ENCODE results near the gene ADAP1.
"Not testable (repeated sequence)": the region's sequence is repeated elsewhere in the genome, so short reads cannot be mapped to it uniquely, and the experiment has no call there.

ADAP1 gene

DNA sequence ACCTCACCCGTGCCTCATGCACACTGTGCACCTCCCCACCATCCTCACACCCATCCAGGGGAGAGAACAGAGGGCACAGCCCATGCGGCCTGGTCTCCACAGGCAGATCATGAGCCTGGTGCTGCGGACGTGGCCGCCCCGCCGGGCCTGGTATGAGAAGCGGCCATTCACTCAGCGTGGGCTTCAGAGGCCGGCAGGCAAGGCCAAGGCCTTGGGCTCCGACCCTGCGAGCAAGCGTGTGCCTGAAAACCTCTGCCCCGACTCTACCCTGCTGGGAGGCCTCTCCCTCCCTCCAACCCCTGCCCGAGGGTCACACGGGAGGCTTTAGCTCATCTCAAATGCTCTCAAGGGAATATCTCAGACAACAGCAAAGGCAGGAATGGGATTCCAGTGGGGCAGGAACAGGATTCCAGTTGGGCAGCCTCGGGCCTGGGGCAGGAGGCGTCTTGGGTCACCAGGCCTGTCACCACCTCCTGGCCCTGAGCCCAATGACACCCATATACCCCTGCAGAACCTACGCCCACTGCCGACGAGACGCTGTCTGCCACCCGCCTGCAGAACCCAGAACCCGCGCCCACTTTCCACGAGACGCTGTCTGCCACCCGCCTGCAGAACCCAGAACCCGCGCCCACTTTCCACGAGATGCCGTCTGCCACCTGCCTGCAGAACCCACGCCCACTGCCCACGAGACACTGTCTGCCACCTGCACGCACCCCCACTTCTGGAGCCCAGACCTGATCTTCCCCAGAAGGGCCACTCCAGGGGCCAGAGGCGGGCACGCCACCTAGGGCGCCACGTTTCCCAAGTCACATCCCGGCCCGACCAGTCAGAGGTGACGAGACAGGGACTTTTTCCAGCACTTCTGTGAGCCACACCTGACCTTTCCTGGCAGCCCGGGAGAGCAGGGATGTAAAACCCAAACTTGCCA, 38.9 kb downstream of the ADAP1 start:
- H3K36me3 ChIP-seq (ENCODE audit: control insufficient read depth in 5 of 5, insufficient read depth in 5 of 5, low read length in 5 of 5) = no peaks in the 10 kb centered on the region
- peaks cover 2 to 13% (median 4%) of the 10 kb centered on the region in 5 donors for H3K27me3 ChIP-seq (ENCODE audit: control insufficient read depth in 5 of 5, insufficient read depth in 4 of 5, low read length in 5 of 5)
- no peak overlapping the region for H3K4me3 ChIP-seq (ENCODE audit: low read depth in 1 of 5, low read length in 5 of 5)
- H3K4me1 ChIP-seq (ENCODE audit: control insufficient read depth in 5 of 5, insufficient read depth in 5 of 5, low read length in 5 of 5) = peaks cover 0 to 6% (median 0%) of the 10 kb centered on the region in 5 donors
- H3K9ac ChIP-seq (ENCODE audit: low read length in 5 of 5) = no peak overlapping the region
- H3K27ac ChIP-seq (ENCODE audit: low read depth, low read length) = no peak overlapping the region
- H3K9me3 ChIP-seq (ENCODE audit: control insufficient read depth in 5 of 5, low read length in 5 of 5) = no peaks in the 10 kb centered on the region

DNA sequence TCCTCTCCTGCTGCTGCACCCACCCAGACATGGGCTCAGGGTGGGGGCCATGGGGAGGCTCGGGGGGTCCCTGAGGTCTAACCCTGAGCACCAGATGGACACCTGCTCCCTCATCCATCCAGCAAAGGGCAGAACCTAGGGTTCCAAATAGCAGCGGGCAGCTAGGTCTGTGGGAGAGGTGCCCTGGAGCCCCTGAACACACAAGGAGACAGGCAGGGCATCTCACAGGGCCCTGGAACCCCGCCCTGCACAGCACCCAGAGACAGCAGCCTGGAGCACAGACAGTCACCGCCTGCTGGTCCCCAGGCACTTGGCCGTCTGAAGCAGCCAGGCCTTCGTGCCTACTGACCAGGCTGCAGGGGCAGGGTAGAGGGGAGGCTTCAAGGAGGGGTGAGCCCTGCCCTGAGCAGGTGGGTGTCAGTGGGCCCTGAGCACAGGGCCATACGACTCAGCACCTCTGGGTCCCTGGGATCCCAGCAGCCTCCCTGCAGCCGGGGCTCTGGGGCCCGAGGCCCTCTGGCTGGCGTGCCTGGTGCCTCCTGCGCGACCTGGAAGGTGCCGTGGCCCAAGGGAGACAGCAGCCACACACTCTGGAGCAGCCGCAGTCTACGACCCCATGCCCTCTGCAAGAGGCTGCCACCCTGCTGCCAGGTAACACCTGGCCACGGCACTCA, 39.8 kb downstream of the ADAP1 start:
- no peaks in the 10 kb centered on the region for H3K36me3 ChIP-seq (ENCODE audit: control insufficient read depth in 5 of 5, insufficient read depth in 5 of 5, low read length in 5 of 5)
- no peaks in the 10 kb centered on the region for H3K9me3 ChIP-seq (ENCODE audit: control insufficient read depth in 5 of 5, low read length in 5 of 5)
- H3K4me3 ChIP-seq (ENCODE audit: low read depth in 1 of 5, low read length in 5 of 5) = no peak overlapping the region
- H3K9ac ChIP-seq (ENCODE audit: low read length in 5 of 5) = no peak overlapping the region
- peaks cover 2 to 13% (median 9%) of the 10 kb centered on the region in 5 donors for H3K27me3 ChIP-seq (ENCODE audit: control insufficient read depth in 5 of 5, insufficient read depth in 4 of 5, low read length in 5 of 5)
- H3K27ac ChIP-seq (ENCODE audit: low read depth, low read length) = no peak overlapping the region
- peaks cover 0 to 13% (median 5%) of the 10 kb centered on the region in 5 donors for H3K4me1 ChIP-seq (ENCODE audit: control insufficient read depth in 5 of 5, insufficient read depth in 5 of 5, low read length in 5 of 5)

DNA sequence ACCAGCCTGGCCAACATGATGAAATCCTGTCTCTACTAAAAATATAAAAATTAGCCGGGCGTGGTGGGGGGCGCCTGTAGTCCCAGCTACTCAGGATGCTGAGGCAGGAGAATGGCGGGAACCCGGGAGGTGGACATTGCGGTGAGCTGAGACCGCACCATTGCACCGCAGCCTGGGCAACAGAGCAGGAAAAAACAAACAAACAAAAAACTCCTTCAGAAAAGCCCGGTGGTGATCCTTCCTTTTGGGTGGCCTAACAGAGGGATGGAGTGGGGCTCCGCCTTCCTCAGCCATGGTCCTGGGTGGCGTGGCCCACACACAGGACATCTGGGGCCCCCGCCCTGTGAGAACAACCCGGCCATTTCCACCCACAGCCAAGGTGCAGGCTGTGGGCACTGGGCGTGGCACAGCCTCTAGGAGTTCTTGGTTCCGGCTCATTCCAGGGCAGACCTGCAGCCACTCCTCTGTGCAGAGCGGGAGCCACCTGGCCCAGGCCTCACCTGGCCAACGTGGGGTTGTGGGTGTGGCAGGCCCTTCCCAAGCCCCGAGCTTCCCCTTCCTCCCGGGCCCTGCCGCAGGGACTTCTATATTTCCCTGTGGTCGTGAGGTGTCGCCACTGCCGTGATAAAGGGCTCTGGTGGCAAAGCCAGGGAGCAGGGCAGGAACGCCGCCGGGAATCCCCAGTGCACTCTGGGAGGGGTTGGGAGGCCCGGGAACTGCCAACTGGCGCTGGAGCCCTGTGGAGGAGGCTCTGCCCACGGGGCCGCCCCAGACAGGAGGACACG, 40.6 kb downstream of the ADAP1 start:
- no peak overlapping the region for H3K4me3 ChIP-seq (ENCODE audit: low read depth in 1 of 5, low read length in 5 of 5)
- no peak overlapping the region for H3K9ac ChIP-seq (ENCODE audit: low read length in 5 of 5)
- H3K36me3 ChIP-seq (ENCODE audit: control insufficient read depth in 5 of 5, insufficient read depth in 5 of 5, low read length in 5 of 5) = no peaks in the 10 kb centered on the region
- peaks cover 0 to 18% (median 8%) of the 10 kb centered on the region in 5 donors for H3K4me1 ChIP-seq (ENCODE audit: control insufficient read depth in 5 of 5, insufficient read depth in 5 of 5, low read length in 5 of 5)
- peaks cover 2 to 16% (median 9%) of the 10 kb centered on the region in 5 donors for H3K27me3 ChIP-seq (ENCODE audit: control insufficient read depth in 5 of 5, insufficient read depth in 4 of 5, low read length in 5 of 5)
- H3K27ac ChIP-seq (ENCODE audit: low read depth, low read length) = no peak overlapping the region
- no peaks in the 10 kb centered on the region for H3K9me3 ChIP-seq (ENCODE audit: control insufficient read depth in 5 of 5, low read length in 5 of 5)

DNA sequence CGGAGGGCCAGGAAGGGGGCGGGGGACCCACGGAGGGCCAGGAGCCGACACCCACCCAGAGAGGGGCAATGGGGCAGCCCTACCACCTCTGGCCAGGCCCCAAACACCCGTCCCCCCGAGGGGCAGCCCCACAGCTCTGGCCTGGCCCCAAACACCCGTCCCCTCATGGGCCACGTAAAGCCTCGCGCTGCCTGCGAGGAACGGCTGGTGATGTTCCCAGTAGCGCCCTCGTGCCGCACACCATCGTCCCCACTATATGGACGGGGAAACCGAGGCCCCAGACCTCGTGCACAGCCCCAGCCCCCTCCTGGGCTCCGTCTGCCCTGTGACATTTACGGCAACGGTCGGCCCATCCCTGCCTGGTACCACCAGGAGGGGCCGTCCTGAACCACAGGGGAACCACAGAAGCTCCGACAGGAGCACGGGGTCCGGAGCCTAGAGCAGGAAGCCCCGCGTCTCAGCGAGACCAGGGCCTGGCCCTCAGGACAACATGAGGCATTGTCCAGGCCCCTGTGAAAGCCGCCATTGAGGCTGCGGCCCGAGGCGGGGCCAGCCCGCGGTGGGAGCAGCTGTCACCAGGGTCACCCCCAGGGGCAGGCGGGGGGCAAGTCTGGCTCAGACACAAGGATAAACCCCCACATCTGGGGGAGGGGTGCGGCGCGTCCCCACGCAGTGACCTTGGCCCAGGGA, 42.5 kb downstream of the ADAP1 start:
- Histone ChIP-seq H3K36me3 (ENCODE audit: control insufficient read depth in 5 of 5, insufficient read depth in 5 of 5, low read length in 5 of 5) (no peaks in the 10 kb centered on the region), H3K27ac (ENCODE audit: low read depth, low read length) (no peak overlapping the region), H3K9ac (ENCODE audit: low read length in 5 of 5) (no peak overlapping the region), H3K27me3 (ENCODE audit: control insufficient read depth in 5 of 5, insufficient read depth in 4 of 5, low read length in 5 of 5) (peaks cover 4 to 23% (median 13%) of the 10 kb centered on the region in 5 donors), H3K4me1 (ENCODE audit: control insufficient read depth in 5 of 5, insufficient read depth in 5 of 5, low read length in 5 of 5) (peaks cover 0 to 34% (median 17%) of the 10 kb centered on the region in 5 donors), H3K9me3 (ENCODE audit: control insufficient read depth in 5 of 5, low read length in 5 of 5) (no peaks in the 10 kb centered on the region), H3K4me3 (ENCODE audit: low read depth in 1 of 5, low read length in 5 of 5) (no peak overlapping the region)

DNA sequence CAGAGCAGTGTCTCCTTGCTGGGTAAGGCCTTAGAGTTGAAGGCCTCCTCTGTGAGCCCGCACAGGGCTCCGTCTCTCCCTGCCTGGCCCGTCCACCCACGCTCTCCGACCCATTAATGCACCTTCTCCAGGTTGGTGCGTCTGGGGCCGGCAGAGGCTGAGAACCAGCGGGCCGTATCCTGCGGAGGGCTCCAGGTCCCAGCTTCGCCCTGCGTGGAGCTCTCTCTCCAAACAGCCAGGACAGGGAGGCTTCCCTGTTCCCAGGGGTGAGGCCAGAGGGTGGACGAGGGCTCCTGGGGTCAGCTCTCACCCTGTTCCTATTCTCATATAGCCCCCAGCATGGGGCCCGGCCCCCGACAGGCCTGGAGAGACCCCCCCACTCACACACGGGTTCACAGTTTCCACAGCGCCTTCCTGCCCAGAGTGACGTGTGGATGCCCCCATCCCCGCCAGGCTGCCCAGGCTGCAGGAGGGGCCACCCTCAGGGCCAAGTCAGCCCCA, 43.5 kb downstream of the ADAP1 start:
- Histone ChIP-seq H3K4me3 (ENCODE audit: low read depth in 1 of 5, low read length in 5 of 5) (no peak overlapping the region), H3K4me1 (ENCODE audit: control insufficient read depth in 5 of 5, insufficient read depth in 5 of 5, low read length in 5 of 5) (peaks cover 0 to 34% (median 18%) of the 10 kb centered on the region in 5 donors), H3K9ac (ENCODE audit: low read length in 5 of 5) (no peak overlapping the region), H3K27me3 (ENCODE audit: control insufficient read depth in 5 of 5, insufficient read depth in 4 of 5, low read length in 5 of 5) (peaks cover 4 to 24% (median 11%) of the 10 kb centered on the region in 5 donors), H3K36me3 (ENCODE audit: control insufficient read depth in 5 of 5, insufficient read depth in 5 of 5, low read length in 5 of 5) (no peaks in the 10 kb centered on the region), H3K27ac (ENCODE audit: low read depth, low read length) (no peak overlapping the region), H3K9me3 (ENCODE audit: control insufficient read depth in 5 of 5, low read length in 5 of 5) (no peaks in the 10 kb centered on the region)

DNA sequence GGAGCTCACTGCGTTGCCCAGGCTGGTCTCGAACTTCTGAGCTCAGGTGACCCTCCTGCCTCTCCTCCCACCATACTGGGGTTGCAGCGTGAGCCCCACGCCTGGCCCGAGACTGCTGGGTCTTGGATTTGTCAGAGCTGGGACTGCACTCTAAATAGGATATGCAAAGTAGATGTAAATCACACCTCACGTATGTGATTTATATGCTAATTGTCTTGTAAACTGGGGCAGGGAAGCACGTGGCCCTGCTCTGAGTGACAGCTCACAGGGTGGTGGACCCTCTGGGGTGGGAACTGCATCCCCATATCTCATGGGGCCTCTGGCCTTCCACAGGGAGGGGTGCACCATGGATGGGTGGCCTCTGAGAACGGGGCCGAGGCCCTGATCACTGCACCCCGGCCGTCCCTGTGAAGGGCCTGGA, 44.0 kb downstream of the ADAP1 start:
- Histone ChIP-seq H3K36me3 (ENCODE audit: control insufficient read depth in 5 of 5, insufficient read depth in 5 of 5, low read length in 5 of 5) (no peaks in the 10 kb centered on the region), H3K27ac (ENCODE audit: low read depth, low read length) (no peak overlapping the region), H3K9me3 (ENCODE audit: control insufficient read depth in 5 of 5, low read length in 5 of 5) (no peaks in the 10 kb centered on the region), H3K9ac (ENCODE audit: low read length in 5 of 5) (no peak overlapping the region), H3K4me1 (ENCODE audit: control insufficient read depth in 5 of 5, insufficient read depth in 5 of 5, low read length in 5 of 5) (peaks cover 0 to 34% (median 18%) of the 10 kb centered on the region in 5 donors), H3K4me3 (ENCODE audit: low read depth in 1 of 5, low read length in 5 of 5) (no peak overlapping the region), H3K27me3 (ENCODE audit: control insufficient read depth in 5 of 5, insufficient read depth in 4 of 5, low read length in 5 of 5) (peaks cover 4 to 24% (median 9%) of the 10 kb centered on the region in 5 donors)

DNA sequence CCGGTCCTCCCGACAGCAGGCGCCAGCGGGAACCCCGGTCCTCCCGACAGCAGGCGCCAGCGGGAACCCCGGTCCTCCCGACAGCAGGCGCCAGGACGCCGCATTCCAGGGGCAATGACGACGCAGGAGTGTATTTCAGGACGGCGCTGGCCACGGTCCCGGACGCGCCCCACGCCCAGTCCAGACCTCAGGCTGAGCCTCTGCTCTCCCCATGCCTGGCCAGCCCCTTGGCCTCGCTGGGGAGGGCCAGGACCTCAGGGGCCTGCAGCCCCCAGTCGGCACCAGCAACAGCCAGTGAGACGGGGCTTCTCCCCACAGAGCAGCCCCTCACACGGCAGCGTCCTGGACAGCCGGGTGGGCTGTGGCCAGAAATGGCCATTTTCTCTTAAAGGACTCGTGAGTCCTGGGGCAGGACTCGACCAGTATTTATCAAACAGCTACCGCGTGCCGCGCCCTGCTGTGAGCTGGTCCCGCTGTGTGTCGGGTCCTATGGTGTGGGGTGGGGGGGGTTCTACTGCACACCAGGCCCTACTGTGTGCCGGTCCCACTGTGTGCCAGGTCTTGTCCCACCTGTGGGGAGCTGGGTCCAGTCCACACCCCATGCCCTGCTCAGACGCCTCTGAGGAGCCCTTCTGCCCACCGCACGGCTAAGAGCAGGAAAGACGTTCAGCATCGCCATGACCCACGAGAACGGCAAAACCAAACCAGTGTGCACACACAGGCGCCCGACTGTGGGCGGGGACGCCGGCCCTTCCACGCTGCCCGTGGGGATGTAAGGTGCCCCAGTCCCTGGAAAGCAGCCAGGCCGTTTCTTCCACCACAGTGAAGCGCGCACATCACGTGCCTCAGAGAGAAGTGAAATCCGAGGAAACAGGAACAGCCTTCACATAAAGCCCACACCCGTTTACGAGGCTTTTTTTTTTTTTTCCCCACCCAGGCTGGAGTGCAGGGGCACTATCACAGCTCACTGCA, 44.8 kb downstream of the ADAP1 start:
- Histone ChIP-seq H3K27ac (ENCODE audit: low read depth, low read length) (no peak overlapping the region), H3K36me3 (ENCODE audit: control insufficient read depth in 5 of 5, insufficient read depth in 5 of 5, low read length in 5 of 5) (no peaks in the 10 kb centered on the region), H3K4me1 (ENCODE audit: control insufficient read depth in 5 of 5, insufficient read depth in 5 of 5, low read length in 5 of 5) (peaks cover 0 to 35% (median 18%) of the 10 kb centered on the region in 5 donors), H3K9me3 (ENCODE audit: control insufficient read depth in 5 of 5, low read length in 5 of 5) (no peaks in the 10 kb centered on the region), H3K9ac (ENCODE audit: low read length in 5 of 5) (peak overlapping the region in 2 of 5 donors; percentile 28 to 62), H3K4me3 (ENCODE audit: low read depth in 1 of 5, low read length in 5 of 5) (peak overlapping the region in 4 of 5 donors; percentile 6 to 60 (median 46)), H3K27me3 (ENCODE audit: control insufficient read depth in 5 of 5, insufficient read depth in 4 of 5, low read length in 5 of 5) (peaks cover 0 to 22% (median 9%) of the 10 kb centered on the region in 5 donors)

DNA sequence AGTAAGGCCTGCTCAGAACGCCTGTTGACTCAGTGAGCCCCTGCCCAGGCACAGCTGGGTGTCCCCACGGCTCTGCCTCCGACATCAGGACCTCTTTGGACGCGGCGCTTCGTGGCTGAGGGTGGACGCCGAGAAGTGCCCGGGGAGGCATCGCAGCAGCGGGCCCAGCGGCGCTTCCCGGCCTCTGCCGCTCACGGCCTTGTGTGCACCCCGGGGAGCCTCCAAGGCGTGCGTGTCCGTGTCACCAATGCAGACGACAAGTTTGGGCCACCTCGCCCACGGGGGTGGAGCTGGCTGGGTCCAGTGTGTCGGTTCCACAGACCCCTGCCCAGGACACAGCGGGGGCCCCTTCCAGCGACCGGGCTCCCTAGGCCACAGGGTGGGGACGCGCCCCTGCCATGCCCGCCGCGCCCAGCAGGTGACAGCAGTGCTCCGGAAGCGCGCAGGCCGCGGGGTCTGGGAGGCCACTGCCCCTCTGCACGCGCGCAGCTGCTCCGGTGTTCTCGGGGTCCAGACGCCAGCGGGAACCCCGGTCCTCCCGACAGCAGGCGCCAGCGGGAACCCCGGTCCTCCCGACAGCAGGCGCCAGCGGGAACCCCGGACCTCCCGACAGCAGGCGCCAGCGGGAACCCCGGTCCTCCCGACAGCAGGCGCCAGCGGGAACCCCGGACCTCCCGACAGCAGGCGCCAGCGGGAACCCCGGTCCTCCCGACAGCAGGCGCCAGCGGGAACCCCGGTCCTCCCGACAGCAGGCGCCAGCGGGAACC, 45.7 kb downstream of the ADAP1 start:
- H3K9ac ChIP-seq (ENCODE audit: low read length in 5 of 5) = peak overlapping the region in 1 of 5 donors; percentile 52
- peak overlapping the region in 3 of 5 donors; percentile 3 to 60 (median 29) for H3K4me3 ChIP-seq (ENCODE audit: low read depth in 1 of 5, low read length in 5 of 5)
- peaks cover 0 to 39% (median 22%) of the 10 kb centered on the region in 5 donors for H3K4me1 ChIP-seq (ENCODE audit: control insufficient read depth in 5 of 5, insufficient read depth in 5 of 5, low read length in 5 of 5)
- H3K27me3 ChIP-seq (ENCODE audit: control insufficient read depth in 5 of 5, insufficient read depth in 4 of 5, low read length in 5 of 5) = peaks cover 0 to 29% (median 13%) of the 10 kb centered on the region in 5 donors
- H3K9me3 ChIP-seq (ENCODE audit: control insufficient read depth in 5 of 5, low read length in 5 of 5); H3K36me3 ChIP-seq (ENCODE audit: control insufficient read depth in 5 of 5, insufficient read depth in 5 of 5, low read length in 5 of 5); H3K27ac ChIP-seq (ENCODE audit: low read depth, low read length): not testable (repeated sequence)
